ENCODE results near the gene DCTN3. TPM values are rescaled to one million over a fixed set of nuclear protein-coding genes. Genes with fewer than 3 reads are reported as not detected.

Gene DCTN3
- polyA plus RNA-seq, 3 donors, result 58.7 to 108 (median 84.4) TPM

- H3K27ac ChIP-seq (ENCODE audit: low read depth, low read length), result no peak overlapping the region
- 65 to 79% (median 68%) methylated on average over 8 of the region's 8 CpGs for WGBS, 3 donors
Measured at GRCh38 chr9:34580358-34580757, 39.9 kb downstream of the DCTN3 start.

GRCh38 chr9:34579808-34580163 is 40.5 kb downstream of the DCTN3 start:
- no peak overlapping the region for H3K27ac ChIP-seq (ENCODE audit: low read depth, low read length)
- 67 to 75% (median 71%) methylated on average over 5 of the region's 5 CpGs for WGBS, 3 donors

DNA sequence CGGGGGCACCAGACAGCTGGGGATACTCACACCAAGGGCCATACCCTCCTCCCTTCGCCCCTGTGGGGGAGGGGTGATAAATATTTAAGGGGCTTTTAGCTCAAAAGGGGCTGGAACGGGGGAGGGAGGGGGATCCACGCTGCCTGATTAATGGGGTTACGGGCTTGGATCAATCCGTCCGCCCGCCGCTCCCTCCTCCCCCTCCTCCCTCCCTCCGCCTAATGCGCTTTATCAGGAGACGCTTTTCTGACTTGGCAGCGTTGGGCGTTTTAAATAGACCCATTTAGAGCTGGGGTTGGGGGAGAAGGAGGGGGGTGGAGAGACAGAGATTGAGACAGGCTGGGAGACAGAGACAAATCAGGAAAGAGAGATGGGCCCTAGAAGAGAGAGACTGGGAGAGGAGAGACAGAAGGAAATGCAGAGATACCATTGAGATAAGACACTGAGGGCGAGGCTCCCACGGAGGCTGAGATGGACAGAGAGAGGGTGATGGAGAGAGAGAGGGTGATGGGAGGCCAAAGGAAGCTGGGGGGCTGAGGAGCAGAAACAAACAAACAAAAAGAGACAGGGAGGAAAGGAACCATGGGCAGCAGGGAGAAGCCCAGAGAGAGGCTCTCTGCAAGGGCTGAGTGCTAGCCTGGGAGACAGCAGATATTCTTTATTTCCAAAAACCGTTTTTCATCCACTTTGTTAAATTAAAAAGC is 41.0 kb downstream of the DCTN3 start:
- H3K27ac ChIP-seq (ENCODE audit: low read depth, low read length), result no peak overlapping the region
- 7 to 16% (median 11%) methylated on average over 17 of the region's 17 CpGs for WGBS, 3 donors

DNA sequence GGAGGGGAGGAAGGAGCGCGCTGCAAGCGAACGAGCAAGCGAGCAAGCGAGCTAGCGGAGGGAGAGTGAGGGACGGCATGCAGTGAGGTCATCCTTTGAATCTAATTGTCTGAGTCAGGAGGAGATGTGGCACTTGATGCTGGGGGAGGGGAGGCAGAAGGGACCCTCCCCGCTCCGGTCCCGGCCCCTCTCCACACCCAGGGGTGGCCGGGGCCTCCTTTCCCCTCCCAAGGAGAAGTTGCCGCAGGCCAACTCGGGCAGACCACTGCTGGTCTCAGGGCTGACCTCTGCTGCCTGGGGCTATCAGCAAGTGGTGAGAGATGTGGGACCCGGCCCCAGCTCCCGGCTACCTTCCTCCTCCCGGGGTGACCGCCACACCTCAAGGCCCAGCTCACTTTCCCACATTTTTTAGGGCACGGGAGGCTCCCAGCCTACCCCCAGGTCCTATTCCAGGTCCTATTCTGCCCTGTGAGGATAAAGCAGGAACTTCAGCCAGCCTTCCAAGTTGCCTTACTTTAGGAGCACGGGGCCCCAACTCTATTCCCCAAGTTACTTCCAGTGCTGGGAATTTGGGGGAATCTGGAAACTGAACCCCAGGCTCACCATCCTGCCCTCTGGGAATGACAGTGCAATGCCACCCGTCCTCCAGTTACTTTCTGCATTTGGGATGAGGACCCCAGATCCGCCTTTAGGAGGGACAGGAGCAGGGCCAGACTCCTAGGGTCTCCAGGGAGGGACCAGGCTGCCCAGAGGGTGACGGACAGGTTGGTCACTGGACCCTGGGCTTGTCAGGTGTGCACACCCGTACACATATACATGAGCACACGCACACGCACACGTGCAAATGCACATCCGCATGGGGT is 41.8 kb downstream of the DCTN3 start:
- 11 to 20% (median 20%) methylated on average over 25 to 28 of the region's 28 CpGs for WGBS, 3 donors
- no peak overlapping the region for H3K27ac ChIP-seq (ENCODE audit: low read depth, low read length)

DNA sequence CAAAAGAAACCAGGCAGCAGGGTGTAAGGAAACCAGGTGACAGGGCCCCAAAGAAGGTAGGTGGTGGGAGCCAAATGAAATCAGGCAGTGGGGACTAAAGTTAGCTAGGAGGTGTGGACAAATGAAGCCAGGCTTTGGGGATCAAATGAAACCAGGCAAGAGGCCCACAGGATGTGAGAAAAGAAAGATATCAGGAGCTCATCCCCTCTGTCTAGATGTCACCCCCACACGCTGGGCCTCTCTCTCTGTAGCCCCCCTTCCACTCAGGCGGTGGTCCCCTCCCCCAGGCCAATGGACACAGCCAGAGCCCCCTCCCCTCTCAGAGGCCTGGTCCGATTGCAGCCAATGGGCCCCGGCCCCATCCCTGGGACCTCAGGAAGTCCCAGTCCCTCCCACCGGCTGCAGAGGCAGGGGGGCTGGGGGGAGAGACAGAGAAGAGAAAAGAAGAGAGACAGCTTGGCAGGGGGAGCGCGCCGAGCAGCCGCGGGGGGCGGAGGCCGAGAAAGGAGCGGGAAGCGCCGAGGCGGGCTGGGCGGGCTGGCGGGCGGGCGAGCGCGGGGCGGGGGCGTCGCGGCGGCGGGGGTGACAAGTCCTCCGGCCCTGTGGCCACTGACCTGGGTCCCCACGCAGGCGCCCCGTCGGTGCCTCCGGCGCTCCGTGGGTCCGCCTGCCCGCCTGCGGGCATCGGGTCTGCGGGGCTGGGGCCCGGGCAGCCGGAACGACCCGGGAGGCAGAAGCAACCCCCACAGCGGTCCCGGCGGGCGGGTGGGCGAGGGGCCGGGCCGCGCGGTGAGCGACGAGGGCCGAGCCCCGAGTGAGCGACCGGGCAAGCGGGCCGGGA is 42.7 kb downstream of the DCTN3 start:
- 3 to 6% (median 3%) methylated on average over 28 to 62 of the region's 62 CpGs for WGBS, 3 donors
- no peak overlapping the region for H3K27ac ChIP-seq (ENCODE audit: low read depth, low read length)

GRCh38 chr9:34576597-34577399 is 43.5 kb downstream of the DCTN3 start:
- no peak overlapping the region for H3K27ac ChIP-seq (ENCODE audit: low read depth, low read length)
- 45 to 75% (median 72%) methylated on average over 14 of the region's 14 CpGs for WGBS, 3 donors

DNA sequence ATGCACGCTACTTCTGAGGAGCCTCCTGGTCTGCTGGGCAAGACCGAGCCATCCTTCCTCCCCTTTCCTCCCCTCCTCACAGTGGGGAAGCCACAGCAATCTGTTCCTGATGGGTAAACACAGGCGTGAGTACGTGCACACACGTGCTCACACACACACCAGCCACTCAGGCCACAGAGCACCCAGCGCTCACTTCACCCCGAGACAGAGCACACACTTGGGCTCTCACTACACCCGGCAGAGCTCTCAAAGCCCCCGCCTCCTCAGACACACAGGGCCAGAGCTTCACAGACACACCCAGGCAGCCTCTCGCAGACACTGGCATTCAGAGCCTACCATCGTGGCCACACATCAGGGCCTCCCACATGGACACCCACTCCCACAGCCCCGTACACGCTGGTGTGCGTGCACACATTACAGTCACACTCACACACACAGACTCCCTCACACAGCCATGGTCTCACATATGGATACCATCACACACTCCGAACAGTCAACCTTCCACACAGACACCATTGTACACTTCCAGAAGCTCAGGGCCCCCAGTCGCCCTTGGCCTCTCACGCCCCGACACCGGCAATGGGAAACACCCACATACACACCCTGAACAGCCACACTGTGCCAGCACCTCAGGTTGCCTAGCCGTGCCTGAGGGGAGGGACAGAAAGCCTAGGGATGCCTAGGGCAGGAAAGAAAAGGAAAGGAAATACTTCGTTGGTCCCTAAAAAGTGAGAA is 44.3 kb downstream of the DCTN3 start:
- H3K27ac ChIP-seq (ENCODE audit: low read depth, low read length), result no peak overlapping the region
- 74 to 81% (median 75%) methylated on average over 21 of the region's 21 CpGs for WGBS, 3 donors

- H3K27ac ChIP-seq (ENCODE audit: low read depth, low read length), result no peak overlapping the region
- WGBS, 3 donors, result 46 to 59% (median 51%) methylated on average over 8 of the region's 8 CpGs
Measured at GRCh38 chr9:34575241-34575640, 45.1 kb downstream of the DCTN3 start.

GRCh38 chr9:34574571-34574970 is 45.7 kb downstream of the DCTN3 start:
- WGBS, 3 donors, result 90 to 92% (median 91%) methylated on average over 12 of the region's 12 CpGs
- no peak overlapping the region for H3K27ac ChIP-seq (ENCODE audit: low read depth, low read length)

- H3K27ac ChIP-seq (ENCODE audit: low read depth, low read length), result no peak overlapping the region
- WGBS, 3 donors, result 80 to 85% (median 83%) methylated on average over 10 to 17 of the region's 17 CpGs
Measured at GRCh38 chr9:34573599-34574325, 46.5 kb downstream of the DCTN3 start.

DNA sequence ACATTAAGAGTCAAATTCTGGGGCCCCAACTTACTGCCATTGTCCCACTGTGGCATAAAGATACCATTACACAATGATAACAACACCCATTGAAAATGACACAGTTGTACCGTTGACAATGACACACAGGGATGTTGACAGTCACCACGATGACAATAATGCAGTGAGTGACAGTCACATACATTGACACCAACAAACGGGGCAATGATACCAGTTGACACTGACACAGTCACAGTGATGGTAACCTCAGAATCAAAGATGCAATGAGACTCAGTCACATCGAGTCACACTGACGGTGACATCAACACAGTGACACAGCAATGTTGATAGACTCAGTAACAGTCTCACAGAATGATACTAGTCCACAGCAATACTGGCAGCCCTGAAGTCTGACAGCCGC is 47.7 kb downstream of the DCTN3 start:
- H3K27ac ChIP-seq (ENCODE audit: low read depth, low read length), result no peak overlapping the region
- WGBS, 3 donors, result 74 to 92% (median 88%) methylated on average over 6 of the region's 6 CpGs

GRCh38 chr9:34572092-34572491 is 48.2 kb downstream of the DCTN3 start:
- no peak overlapping the region for H3K27ac ChIP-seq (ENCODE audit: low read depth, low read length)

- H3K27ac ChIP-seq (ENCODE audit: low read depth, low read length), result no peak overlapping the region
- WGBS, 3 donors, result 51 to 67% (median 64%) methylated on average over 9 to 12 of the region's 12 CpGs
Measured at GRCh38 chr9:34571481-34571810, 48.8 kb downstream of the DCTN3 start.

DNA sequence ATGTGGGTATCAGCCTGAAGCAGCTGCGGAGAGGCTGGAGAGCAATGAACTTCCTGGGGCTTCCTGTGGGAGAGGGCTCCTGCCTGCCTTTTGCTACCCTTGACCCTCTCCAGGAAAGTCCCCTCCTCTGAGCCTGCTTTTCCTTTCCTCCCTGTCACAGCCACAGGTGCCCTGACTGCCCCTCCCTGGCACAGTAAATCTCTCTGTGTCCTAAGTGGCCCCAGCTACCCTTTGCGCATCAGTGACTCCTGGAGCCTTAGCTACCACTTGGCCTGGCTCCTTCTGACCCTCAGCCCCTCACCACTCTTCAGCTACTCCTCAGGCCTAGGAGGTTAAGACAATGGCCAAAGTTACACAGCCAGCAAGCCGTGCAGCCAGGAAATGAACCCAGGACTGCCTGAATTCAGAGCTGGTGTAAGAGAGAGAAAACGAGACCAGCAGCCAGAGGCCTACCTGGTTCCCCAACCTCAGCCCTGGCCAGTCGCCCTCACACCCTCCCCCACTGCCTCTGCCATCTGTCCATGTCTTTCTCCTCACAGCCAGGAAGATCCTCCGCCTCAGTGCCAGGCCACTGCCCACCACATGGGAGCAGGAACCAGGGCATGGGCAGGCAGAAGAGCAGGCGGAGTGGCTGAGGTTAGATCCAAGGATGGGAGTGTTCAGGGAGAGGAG is 49.4 kb downstream of the DCTN3 start:
- H3K27ac ChIP-seq (ENCODE audit: low read depth, low read length), result no peak overlapping the region
- WGBS, 3 donors, result 72 to 81% (median 75%) methylated on average over 7 of the region's 7 CpGs

DNA sequence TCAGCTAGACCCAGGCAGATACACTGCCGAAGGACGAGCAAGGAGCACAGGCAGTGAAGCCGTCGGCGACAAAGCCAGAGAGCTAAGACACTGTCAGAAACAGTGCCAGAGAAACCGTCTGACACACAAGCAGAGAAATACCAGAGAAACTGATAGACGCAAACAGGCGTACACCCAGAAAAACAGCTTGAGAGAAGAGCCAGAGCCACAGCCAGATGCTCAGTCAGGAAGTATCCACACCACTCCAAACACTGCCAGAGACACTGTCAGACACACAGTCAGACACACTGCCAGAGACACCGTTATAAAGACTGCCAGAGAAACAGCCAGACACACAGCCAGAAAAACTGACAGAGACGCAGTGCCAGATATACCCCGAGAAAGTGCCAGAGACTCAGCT is 49.9 kb downstream of the DCTN3 start:
- H3K27ac ChIP-seq (ENCODE audit: low read depth, low read length), result no peak overlapping the region
- 65 to 78% (median 66%) methylated on average over 11 of the region's 11 CpGs for WGBS, 3 donors

GRCh38 chr9:34568774-34569173 is 51.5 kb downstream of the DCTN3 start:
- 66 to 85% (median 75%) methylated on average over 12 of the region's 12 CpGs for WGBS, 3 donors

DNA sequence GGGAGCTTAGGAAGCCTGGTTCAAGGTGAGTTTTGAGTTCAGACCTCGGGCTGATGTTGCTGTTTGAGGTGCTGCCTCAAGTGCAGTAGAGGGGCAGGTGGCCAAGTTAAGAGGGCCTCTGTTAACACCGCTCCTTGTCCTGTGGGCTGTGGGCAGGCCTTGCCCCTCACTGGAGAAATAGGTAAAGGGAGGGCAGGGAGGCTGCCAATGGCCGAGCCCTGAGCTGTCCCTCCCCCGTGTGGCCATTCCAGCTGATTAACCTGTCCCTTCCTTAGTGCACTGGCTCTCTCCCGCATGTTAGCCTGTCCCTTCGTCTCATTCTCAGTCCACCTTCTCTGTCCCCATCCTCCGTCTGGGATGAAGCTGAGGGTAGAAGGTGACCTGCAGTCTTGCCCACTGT is 52.2 kb downstream of the DCTN3 start:
- H3K27ac ChIP-seq (ENCODE audit: low read depth, low read length), result no peak overlapping the region
- 63 to 88% (median 84%) methylated on average over 7 of the region's 7 CpGs for WGBS, 3 donors

More at GRCh38 chr9:34568774-34569173, 51.5 kb downstream of the DCTN3 start:
- H3K27ac ChIP-seq (ENCODE audit: low read depth, low read length), result no peak overlapping the region

Measured in adipose tissue (tissue), 3 donors.